Uterus (tissue), 2 donors: ENCODE measurements around the gene CLEC4C.

ENCODE experiments used
- POLR2A ChIP-seq, 2 donors: fragments of 450-650 bp; IDR thresholded peaks; one replicate each; pipeline ENCODE4 v1.6.1; 2016; ENCODE audit warnings: antibody characterized with exemption in 2 of 2, mild to moderate bottlenecking in 1 of 2, moderate library complexity in 1 of 2
- TF ChIP-seq, protein P1 (sequence below), 4 experiments: fragments of 200-600 bp in 2 of 4; fragments of 450-650 bp in 2 of 4; sonication (generic) in 2 of 4; IDR thresholded peaks; one replicate each; pipeline ENCODE4 v1.5.1; 2016 to 2019; ENCODE audit warnings: antibody characterized with exemption in 4 of 4, mild to moderate bottlenecking in 2 of 4, moderate library complexity in 1 of 4

GRCh38 chr12:7693793-7694192 is 53.4 kb downstream of the CLEC4C start:
- TF ChIP-seq, protein P1, sequence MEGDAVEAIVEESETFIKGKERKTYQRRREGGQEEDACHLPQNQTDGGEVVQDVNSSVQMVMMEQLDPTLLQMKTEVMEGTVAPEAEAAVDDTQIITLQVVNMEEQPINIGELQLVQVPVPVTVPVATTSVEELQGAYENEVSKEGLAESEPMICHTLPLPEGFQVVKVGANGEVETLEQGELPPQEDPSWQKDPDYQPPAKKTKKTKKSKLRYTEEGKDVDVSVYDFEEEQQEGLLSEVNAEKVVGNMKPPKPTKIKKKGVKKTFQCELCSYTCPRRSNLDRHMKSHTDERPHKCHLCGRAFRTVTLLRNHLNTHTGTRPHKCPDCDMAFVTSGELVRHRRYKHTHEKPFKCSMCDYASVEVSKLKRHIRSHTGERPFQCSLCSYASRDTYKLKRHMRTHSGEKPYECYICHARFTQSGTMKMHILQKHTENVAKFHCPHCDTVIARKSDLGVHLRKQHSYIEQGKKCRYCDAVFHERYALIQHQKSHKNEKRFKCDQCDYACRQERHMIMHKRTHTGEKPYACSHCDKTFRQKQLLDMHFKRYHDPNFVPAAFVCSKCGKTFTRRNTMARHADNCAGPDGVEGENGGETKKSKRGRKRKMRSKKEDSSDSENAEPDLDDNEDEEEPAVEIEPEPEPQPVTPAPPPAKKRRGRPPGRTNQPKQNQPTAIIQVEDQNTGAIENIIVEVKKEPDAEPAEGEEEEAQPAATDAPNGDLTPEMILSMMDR (IDR thresholded peaks at IDR 0.05): no peak
- no peak for TF ChIP-seq POLR2A (IDR thresholded peaks at IDR 0.05)
